Hematopoietic multipotent progenitor cell treated with erythropoietin and hydrocortisone succinate and interleukin-3 and kit ligand, for 15 days (in vitro differentiated cells): ENCODE data around the gene GAS6.

Experiments
- DNase-seq: peaks from one replicate; pipeline ENCODE4 v3.0.0-alpha.2; 2015; ENCODE audit warnings: low spot score

Gene GAS6

GRCh38 chr13:113887700-113888201, 23.9 kb upstream of the GAS6 start:
- DNase-seq, result no peak

- no peak for DNase-seq
These were observed 22.8 kb upstream of the GAS6 start for GRCh38 chr13:113886561-113887112.

GRCh38 chr13:113884821-113885220, 20.9 kb upstream of the GAS6 start:
- no peak for DNase-seq

DNA sequence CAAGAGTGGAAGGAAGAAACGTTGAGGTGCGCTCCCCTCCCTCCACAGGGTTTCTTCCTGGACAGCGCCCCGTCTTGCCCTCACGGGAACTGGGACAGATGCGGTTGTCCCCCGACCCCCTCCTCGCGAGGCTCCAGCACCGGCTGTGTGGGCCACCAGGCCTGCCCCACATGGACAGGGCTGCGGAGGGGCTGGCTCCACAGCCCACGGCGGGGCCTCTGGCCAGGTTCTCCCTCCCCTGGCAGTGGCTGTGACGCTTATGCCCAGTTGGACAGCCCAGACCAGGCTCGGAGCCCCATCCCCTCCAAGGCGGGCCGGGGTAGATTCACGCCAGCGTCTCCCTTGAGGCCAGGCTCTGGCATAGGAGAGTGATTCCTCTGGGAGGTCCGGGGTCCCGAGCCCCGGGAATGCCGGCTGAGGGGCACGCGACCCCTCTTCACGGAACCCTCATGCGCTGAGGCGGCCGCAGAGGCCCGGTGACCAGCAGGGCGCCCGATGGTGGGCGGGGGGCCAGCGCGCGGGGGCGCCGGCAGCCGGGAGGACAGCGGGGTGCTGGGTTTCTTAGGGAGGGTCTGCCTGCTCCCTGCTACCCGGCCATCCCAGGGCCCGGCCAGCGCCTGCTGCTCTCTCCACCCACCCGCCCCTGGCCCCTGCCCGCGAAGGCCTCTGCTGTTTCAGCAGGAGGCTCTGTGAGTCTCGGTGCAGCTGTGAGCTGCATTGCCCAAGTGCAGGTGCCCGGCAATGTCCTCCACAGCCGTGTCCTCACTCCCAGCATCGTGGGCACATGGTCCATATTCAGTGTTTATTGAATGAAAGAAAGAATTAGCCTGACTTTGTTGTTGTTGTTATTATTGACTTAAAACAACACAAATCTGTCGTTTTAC, 20.3 kb upstream of the GAS6 start:
- no peak for DNase-seq

DNA sequence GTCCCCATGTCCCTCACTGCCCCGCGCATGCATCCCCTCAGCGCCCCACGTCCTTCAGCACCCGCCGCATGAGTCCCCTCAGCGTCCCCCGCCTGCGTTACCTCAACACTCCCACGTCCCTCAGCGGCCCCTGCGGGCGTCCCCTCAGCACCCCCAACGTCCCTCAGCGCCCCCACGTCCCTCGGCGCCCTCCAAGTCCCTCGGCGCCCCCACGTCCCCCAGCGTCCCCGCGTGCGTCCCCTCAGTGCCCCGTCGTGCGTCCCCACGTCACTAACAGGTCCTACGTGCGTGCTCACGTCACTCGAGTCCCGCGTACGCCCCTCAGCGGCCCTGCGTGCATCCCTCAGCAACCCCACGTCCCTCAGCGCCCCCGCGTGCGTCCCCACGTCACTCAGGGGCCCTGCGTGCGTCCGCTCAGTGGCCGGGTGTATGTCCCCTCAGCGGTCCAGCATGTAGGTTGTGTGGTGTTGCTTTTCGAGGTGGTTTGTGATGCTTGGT, 19.5 kb upstream of the GAS6 start:
- DNase-seq, result no peak

GRCh38 chr13:113882716-113883115, 18.8 kb upstream of the GAS6 start:
- DNase-seq, result no peak

DNA sequence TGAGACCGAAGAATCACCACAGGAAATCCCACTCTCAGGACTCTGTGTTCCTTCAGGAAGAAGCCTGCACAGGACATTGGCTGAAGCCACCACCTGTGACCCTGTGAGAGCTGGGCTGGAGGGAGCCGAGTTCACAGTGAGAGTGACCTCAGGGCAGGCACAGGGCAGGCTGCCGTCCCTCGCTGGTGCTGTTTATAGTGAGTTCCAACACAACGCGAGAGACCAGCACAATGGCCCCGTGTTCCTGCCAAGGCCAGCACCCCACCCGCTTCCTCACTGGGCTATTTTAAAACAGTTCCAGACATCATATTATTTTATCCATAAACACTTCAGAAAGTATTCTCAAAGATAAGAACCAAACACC, 18.4 kb upstream of the GAS6 start:
- no peak for DNase-seq

DNA sequence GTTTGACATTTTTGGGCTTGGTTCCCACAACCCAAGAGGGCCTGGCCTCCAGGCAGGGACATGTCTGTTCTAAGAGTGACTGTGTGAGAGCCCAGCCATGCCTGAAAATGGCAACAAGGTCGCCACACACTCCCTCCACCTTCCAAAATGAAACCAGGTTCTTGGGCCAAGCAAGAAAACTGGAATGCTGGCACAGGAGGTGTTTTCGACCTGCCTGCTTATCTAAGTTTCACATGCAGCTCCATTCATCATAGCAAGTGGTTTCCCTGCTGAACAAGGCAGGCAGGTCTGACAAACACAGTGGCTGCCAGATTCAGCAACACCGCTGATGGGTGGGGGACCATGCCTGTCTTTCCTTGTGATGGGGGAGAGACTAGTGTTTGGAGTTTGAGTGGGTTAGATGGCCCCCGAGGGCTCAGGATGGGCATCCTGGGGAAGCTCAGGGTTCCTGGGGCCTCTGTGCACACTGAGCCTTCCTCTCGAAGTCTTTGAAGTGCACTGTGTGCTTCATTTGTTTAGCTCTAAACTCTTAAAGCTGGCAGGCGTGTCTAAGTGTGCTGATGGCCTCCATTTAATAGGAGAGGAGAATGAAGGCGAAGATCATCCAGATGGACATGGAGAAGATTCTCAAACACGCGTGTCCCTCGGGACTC, 17.9 kb upstream of the GAS6 start:
- no peak for DNase-seq

- no peak for DNase-seq
These were observed 17.1 kb upstream of the GAS6 start for GRCh38 chr13:113880651-113881611.

GRCh38 chr13:113879494-113880360, 15.9 kb upstream of the GAS6 start:
- DNase-seq, result no peak

DNA sequence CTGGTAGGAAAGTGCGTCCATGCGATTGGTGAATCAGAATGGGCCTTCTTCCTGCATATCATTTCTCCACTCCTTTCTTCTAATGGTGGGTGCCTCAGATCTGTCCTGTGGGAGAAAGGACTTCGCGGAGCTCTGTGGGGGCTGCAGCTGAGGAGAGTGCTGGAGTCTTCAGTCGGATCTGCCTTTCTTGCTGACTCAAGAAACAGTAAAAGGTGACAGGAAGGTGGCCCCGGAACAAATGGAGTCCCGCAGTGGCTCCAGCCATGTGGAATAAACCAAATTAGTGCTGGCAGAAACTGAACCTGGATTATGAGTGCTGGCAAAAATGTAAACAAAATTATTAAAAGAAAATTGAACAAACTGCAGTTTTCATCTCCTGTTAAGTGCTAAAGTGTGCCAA, 15.1 kb upstream of the GAS6 start:
- DNase-seq, result no peak

DNA sequence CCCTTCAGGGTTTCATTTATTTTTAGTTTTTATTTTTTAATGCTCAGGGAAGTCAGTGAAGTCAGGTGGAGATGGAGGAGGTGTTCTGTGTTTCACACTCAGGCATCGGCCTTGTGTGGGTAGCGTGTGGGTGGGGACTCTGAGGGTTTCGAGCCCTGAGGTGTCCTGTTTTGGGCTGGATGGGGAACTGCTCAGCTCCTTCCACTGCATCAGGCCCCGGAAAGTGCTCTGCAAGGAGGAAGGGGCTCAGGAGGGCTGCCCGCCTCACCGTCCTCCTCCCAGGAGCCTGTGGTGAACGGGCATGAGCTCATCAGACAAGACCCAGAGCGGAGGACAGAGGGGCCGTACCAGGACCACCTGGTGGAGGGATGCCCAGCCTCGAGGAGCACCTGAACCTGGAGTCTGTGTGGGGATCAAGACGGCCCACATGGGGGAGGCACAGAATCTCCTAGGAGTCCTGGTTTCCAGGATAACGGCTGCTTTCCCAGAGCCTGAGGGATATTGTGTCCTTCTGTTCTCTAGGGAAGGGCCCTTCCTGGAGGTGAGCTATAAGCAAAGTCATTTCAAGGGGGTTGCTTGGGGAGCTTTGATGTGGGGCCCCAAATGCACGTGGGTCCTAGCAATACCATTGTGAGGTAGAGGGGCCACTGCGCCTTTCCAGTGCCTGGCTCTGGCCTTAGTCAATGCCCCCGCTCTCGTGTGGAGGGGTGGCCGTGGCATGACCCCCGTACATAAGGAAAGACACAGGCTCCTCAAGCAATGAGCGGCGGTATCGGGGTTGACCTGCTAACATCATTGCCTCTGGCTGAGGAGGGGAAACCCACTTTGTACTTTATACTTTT, 13.5 kb upstream of the GAS6 start:
- no peak for DNase-seq

DNA sequence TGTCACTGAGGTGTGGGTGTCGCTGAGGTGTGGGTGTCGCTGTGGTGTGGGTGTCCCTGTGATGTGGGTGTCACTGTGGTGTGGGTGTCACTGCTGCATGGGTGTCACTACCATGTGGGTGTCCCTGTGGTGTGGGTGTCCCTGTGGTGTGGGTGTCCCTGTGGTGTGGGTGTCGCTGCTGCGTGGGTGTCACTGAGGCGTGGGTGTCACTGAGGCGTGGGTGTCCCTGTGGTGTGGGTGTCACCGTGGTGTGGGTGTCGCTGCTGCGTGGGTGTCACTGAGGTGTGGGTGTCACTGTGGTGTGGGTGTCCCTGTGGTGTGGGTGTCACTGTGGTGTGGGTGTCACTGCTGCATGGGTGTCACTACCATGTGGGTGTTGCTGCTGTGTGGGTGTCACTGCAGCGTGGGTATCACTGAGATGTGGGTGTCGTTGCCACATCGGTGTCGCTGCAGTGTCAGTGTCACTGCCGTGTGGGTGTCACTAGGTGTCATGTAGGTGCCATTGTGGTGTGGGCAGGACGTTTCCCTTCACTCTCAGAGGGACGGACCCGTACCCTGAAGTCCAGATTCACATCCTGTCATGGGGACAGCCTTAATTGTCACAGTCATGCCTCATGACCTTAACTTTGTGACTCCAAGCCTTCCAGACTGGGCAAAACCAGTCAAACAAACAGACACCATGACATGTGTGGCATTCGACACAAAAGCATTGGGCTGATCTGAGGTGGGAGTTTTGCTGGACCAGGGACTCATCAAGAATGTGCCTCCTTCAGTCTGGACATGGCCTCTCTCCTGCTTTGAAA, 12.7 kb upstream of the GAS6 start:
- DNase-seq, result no peak

DNA sequence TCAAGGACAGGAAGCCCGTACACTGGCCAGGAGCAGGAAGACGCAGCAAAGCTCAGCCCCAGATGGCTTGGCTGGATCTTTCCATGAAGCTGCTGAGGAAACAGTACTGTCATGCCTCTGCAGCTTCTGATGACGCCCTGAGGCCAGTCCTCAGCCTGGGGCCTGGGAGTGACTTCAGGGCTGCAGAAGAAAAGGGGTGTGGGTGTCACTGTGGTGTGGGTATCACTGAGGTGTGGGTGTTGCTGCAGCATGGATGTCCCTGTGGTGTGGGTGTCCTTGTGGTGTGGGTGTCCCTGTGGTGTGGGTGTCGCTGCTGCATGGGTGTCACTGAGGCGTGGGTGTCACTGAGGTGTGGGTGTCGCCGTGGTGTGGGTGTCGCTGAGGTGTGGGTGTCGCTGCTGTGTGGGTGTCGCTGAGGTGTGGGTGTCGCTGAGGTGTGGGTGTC, 12.0 kb upstream of the GAS6 start:
- DNase-seq, result no peak

GRCh38 chr13:113875429-113875815, 11.5 kb upstream of the GAS6 start:
- no peak for DNase-seq

DNA sequence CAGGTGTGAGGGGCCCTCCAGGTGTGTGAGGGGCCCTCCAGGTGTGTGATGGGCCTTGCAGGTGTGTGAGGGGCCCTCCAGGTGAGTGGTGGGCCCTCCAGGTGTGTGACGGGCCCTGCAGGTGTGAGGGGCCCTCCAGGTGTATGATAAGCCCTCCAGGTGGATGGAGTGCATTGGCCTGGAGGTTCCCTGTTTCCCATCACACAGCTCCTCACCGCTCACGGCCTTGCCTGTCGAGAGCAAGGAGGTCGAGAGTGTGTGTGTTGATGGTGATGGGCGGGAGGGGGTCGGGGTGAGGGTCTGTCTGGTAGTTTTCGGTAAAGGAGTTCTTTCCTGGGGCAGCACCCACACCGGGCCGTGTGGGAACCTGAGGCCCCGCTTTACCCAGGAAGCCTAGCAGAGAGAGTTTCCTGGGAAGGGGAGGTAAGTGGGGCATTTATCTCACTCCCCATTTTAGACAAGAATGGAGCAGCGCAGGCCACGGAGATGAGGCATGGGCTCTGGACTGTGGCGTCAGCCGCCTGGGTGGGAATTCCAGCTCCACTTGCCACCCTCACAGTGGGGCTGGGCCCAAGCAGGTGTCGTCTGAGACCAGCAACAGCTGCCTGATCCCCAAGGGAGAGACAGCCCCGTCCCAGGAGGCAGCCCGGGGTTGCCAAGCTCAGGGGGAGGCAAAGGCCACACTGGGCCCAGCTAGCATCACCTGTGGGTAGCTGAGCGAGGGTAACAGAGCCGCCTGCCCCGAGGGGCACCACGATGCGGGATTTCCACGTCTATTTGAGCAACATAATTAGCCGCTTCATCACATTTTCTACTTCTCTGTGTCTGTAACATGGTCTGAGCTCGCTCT, 10.9 kb upstream of the GAS6 start:
- no peak for DNase-seq

- no peak for DNase-seq
These were observed 10.3 kb upstream of the GAS6 start for GRCh38 chr13:113874177-113874576.

DNA sequence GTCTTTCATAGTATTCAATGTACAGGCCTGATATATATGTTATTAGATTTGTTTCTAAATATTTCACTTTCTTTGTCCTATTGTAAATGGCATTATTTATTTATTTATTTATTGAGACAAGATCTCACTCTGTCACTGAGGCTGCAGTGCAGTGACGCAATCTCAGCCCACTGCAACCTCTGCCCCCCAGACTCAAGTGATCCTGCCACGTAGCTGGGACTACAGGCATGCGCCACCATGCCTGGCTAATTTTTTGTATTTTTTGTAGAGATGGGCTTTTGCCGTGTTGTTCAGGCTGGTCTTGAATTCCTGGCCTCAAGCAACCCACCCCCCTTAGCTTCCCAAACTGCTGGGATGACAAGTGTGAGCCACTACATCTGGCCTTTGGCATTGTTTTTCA, 5.4 kb upstream of the GAS6 start:
- no peak for DNase-seq
